DMS79 treated with DMSO at 0.1 percent for 48 hours (cell line): ENCODE results near the gene FBXW5.

Experiments used
- DNase-seq: peaks from one replicate; lab custom pipeline; 2025; lab: John Stamatoyannopoulos, UW

Gene FBXW5

GRCh38 chr9:136930014-136930413 is 14.5 kb downstream of the FBXW5 start:
- no peak for DNase-seq

GRCh38 chr9:136928591-136928990 is 15.9 kb downstream of the FBXW5 start:
- no peak for DNase-seq

GRCh38 chr9:136927343-136928271 is 16.9 kb downstream of the FBXW5 start:
- DNase-seq: no peak

DNA sequence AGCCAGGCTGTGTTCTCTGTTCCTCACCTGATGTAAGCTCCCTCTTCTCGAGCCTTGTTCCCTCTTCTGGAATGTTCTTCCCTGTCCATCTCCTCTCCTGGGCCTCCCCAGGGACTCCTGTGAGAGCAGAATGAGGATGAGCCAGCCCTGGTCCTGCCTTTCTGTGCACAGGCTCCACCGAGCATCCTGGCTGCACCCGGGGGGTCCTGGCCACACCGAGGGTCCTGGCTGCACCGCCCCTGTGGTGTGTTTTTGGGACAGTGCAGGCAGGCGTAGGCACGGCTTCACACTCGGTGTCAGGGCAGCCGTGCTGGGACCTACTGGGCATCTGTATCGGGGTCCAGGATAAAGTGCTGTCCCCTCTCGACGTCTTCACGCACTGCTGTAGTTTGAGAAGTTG is 17.8 kb downstream of the FBXW5 start:
- DNase-seq: no peak

GRCh38 chr9:136926154-136926704 is 18.3 kb downstream of the FBXW5 start:
- no peak for DNase-seq

- no peak for DNase-seq
Observed at GRCh38 chr9:136925414-136926153, 19.0 kb downstream of the FBXW5 start.

DNA sequence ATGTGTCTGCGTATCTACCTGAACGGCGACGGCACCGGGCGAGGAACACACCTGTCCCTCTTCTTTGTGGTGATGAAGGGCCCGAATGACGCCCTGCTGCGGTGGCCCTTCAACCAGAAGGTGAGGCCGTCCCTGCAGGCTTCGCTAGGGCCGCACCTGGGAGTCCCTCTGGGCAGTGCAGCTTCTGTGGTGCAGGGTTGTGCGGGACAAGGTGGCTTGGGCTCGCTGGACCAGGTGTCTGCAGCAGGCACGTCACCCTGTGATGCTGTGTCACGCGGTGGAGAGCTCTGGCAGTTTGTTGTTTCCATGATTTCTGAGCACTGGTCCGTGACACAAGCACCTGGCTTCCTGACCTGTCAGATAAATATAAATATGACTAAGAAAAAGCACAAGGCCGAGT is 20.7 kb downstream of the FBXW5 start:
- DNase-seq: no peak

DNA sequence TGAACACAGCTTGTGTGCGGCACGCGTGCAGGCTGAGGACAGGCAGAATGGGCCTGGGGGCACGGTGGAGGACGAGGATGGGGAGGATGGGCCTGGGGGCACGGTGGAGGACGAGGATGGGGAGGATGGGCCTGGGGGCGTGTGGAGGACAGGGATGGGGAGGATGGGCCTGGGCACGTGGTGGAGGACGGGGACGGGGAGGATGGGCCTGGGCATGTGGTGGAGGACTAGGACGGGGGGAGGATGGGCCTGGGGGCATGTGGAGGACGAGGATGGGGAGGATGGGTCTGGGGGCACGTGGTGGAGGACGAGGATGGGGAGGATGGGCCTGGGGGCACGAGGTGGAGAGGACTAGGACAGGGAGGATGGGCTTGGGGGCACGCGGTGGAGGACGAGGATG is 22.0 kb downstream of the FBXW5 start:
- DNase-seq: no peak

GRCh38 chr9:136921718-136922117 is 22.8 kb downstream of the FBXW5 start:
- DNase-seq: no peak

DNA sequence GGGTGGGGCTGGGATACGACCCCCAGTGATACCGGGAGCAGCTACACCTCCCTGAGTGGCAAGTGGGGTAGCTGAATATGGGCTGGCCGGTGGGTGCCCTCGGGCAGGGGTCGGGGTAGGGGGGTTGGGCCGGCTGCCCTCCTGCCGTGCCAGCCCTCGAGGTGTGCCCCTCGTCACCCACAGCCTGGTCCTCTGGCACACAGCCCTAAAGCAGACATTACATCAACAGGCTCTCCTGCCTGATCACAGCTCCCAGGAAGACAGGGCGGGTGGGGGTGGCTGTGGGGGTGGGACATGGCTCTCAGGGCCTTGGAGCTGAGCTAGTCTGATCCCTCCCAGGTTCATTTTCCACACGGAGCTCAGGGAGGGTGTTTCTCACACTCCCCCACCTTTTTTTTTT is 23.2 kb downstream of the FBXW5 start:
- DNase-seq: no peak

DNA sequence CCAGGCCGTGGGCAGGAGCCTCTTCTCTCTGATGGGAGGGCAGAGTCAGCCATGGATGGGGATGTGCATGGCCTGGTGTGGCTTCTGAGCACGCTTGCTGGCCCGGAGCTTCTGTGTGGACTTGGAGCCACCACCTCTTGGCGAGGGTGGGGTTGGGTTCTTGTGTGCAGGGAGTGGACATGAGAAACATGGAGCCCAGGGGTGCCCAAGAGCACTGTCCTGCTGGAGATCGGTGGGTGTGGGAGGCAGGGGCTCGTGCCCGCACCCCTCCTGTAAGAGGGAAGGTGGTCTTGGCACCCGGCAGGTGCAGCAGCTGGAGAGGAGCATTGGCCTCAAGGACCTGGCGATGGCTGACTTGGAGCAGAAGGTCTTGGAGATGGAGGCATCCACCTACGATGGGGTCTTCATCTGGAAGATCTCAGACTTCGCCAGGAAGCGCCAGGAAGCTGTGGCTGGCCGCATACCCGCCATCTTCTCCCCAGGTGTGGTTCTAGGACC is 23.8 kb downstream of the FBXW5 start:
- no peak for DNase-seq

- no peak for DNase-seq
Observed at GRCh38 chr9:136920069-136920468, 24.5 kb downstream of the FBXW5 start.

GRCh38 chr9:136917902-136918301 is 26.6 kb downstream of the FBXW5 start:
- DNase-seq: no peak

GRCh38 chr9:136916330-136917184 is 28.0 kb downstream of the FBXW5 start:
- DNase-seq: no peak

- DNase-seq: no peak
Observed at GRCh38 chr9:136915632-136916329, 28.8 kb downstream of the FBXW5 start.

- DNase-seq: no peak
Observed at GRCh38 chr9:136913701-136914438, 30.7 kb downstream of the FBXW5 start.

- no peak for DNase-seq
Observed at GRCh38 chr9:136910901-136911245, 33.7 kb downstream of the FBXW5 start.

- DNase-seq: no peak
Observed at GRCh38 chr9:136910197-136910900, 34.2 kb downstream of the FBXW5 start.

- no peak for DNase-seq
Observed at GRCh38 chr9:136907011-136907914, 37.3 kb downstream of the FBXW5 start.
